ENCODE data around the gene RANBP1. TPM values are rescaled to one million over a fixed set of nuclear protein-coding genes. Genes with fewer than 3 reads are reported as not detected.

RANBP1 gene
- polyA plus RNA-seq, 1 of the 3 experiments (the other 2 are of a cell fraction), result 502 TPM

GRCh38 chr22:20129747-20130014 is 13.8 kb downstream of the RANBP1 start:
- Histone ChIP-seq H3K27ac (ENCODE audit: low read depth in 2 of 2, low read length in 1 of 2) (no peak overlapping the region), H3K27me3 (ENCODE audit: insufficient read depth) (no peaks in the 10 kb centered on the region), H4K20me1 (ENCODE audit: insufficient read depth) (peaks cover 17% of the 10 kb centered on the region), H2AFZ (ENCODE audit: low read depth) (no peak overlapping the region), H3K36me3 (replicated peaks in 1 of 2; ENCODE audit: control insufficient read depth in 1 of 2, insufficient read depth in 2 of 2, low read length in 1 of 2) (peaks cover 0 to 37% of the 10 kb centered on the region in 2 experiments), H3K9me2 (no peaks in the 10 kb centered on the region), H3K4me2 (no peak overlapping the region), H3K9me3 (no peaks in the 10 kb centered on the region), H3F3A (replicated peaks; ENCODE audit: insufficient read depth) (peaks cover 18% of the 10 kb centered on the region), H3K4me1 (ENCODE audit: control insufficient read depth in 1 of 2, insufficient read depth in 2 of 2, low read depth in 1 of 2, low read length in 1 of 2) (peaks cover 0 to 27% of the 10 kb centered on the region in 2 experiments; a peak in 1 of 4 replicates), H3K79me2 (ENCODE audit: insufficient read depth) (peaks cover 34% of the 10 kb centered on the region), H3K4me3 (ENCODE audit: low read depth in 2 of 2, low read length in 1 of 2) (no peak overlapping the region), H3K9ac (no peak overlapping the region)
- 93% methylated on average over 2 of the region's 3 CpGs for WGBS (ENCODE audit: low lambda C conversion rate)
- POLR2A ChIA-PET, result interaction anchor here (1.0 to 1.9 kb wide), 3 partner anchors 10 to 25 kb away, joined by 3 to 7 read pairs (median 5); partner anchors contain the start of genes RANBP1 and TRMT2A
- no peak for DNase-seq
- TF ChIP-seq GABPA (IDR thresholded peaks at IDR 0.05; ENCODE audit: low read depth), result no peak
- no peak for TF ChIP-seq JUND (IDR thresholded peaks at IDR 0.05)
- TF ChIP-seq TCF12 (IDR thresholded peaks at IDR 0.05), result no peak
- TF ChIP-seq RFX5 (IDR thresholded peaks at IDR 0.05; ENCODE audit: low read length), result no peak
- no peak for TF ChIP-seq TEAD4 (IDR thresholded peaks at IDR 0.05; ENCODE audit: borderline replicate concordance, insufficient read depth)
- TF ChIP-seq YY1 (IDR thresholded peaks at IDR 0.05; ENCODE audit: low read depth), result 0 out of 2 replicates have a peak, but pooled peaks have one; percentile 41
- CTCF ChIA-PET, result interaction anchor here (0.7 to 2.2 kb wide), 7 partner anchors 10 to 188 kb away, joined by 3 to 8 read pairs (median 3); no protein-coding TSS in a partner anchor

- POLR2A ChIA-PET, result interaction anchor here (0.6 to 1.9 kb wide), 4 partner anchors 11 to 373 kb away, joined by 3 to 5 read pairs (median 4); partner anchors contain the start of gene TRMT2A
- 100% methylated on average over 1 of the region's 3 CpGs for WGBS (ENCODE audit: low lambda C conversion rate)
Measured at GRCh38 chr22:20130319-20130718, 14.4 kb downstream of the RANBP1 start.

More at GRCh38 chr22:20130319-20130718, 14.4 kb downstream of the RANBP1 start:
- Histone ChIP-seq H3K4me2 (peak overlapping the region; percentile 92; the same call in 1 of the 2 replicates), H3F3A (replicated peaks; ENCODE audit: insufficient read depth) (peaks cover 18% of the 10 kb centered on the region), H3K4me1 (ENCODE audit: control insufficient read depth in 1 of 2, insufficient read depth in 2 of 2, low read depth in 1 of 2, low read length in 1 of 2) (peaks cover 0 to 33% of the 10 kb centered on the region in 2 experiments; a peak in 1 of 4 replicates), H3K9me2 (no peaks in the 10 kb centered on the region), H3K36me3 (replicated peaks in 1 of 2; ENCODE audit: control insufficient read depth in 1 of 2, insufficient read depth in 2 of 2, low read length in 1 of 2) (peaks cover 0 to 31% of the 10 kb centered on the region in 2 experiments), H3K9ac (no peak overlapping the region), H3K9me3 (no peaks in the 10 kb centered on the region), H3K4me3 (ENCODE audit: low read depth in 2 of 2, low read length in 1 of 2) (peak overlapping the region in 1 of 2 experiments; percentile 95; a peak in 2 of 4 replicates), H3K27me3 (ENCODE audit: insufficient read depth) (no peaks in the 10 kb centered on the region), H3K79me2 (ENCODE audit: insufficient read depth) (peaks cover 36% of the 10 kb centered on the region), H3K27ac (ENCODE audit: low read depth in 2 of 2, low read length in 1 of 2) (peak overlapping the region; percentile 75 to 83; a peak in 3 of 4 replicates), H4K20me1 (ENCODE audit: insufficient read depth) (peaks cover 24% of the 10 kb centered on the region), H2AFZ (ENCODE audit: low read depth) (no peak overlapping the region; the same call in 1 of the 2 replicates)
- DNase-seq, result no peak
- CTCF ChIA-PET, result interaction anchor here (0.7 to 2.2 kb wide), 6 partner anchors 10 to 191 kb away, joined by 3 to 8 read pairs (median 3); partner anchors contain the start of gene TRMT2A
- TF ChIP-seq TAF1 (IDR thresholded peaks at IDR 0.05; ENCODE audit: borderline replicate concordance, low read depth, low read length), result no peak
- TF ChIP-seq NFIC (IDR thresholded peaks at IDR 0.05; ENCODE audit: borderline replicate concordance), result no peak
- no peak for TF ChIP-seq RFX5 (IDR thresholded peaks at IDR 0.05; ENCODE audit: low read length)
- TF ChIP-seq MXI1 (IDR thresholded peaks at IDR 0.05; ENCODE audit: low read depth, low read length), result no peak
- no peak for TF ChIP-seq MEF2A (IDR thresholded peaks at IDR 0.05; ENCODE audit: borderline replicate concordance, low read depth)
- TF ChIP-seq ELF1 (IDR thresholded peaks at IDR 0.05), result no peak
- no peak for TF ChIP-seq SMC3 (IDR thresholded peaks at IDR 0.05; ENCODE audit: low read depth, low read length)
- no peak for TF ChIP-seq PBX3 (IDR thresholded peaks at IDR 0.05)
- no peak for TF ChIP-seq TCF12 (IDR thresholded peaks at IDR 0.05)
- TF ChIP-seq RCOR1 (IDR thresholded peaks at IDR 0.05; ENCODE audit: low read length), result no peak

Measured in SK-N-SH (cell line).